SW480 (cell line): Measurements from ENCODE around the gene SLC25A30.
"Not testable (repeated sequence)": the region's sequence is repeated elsewhere in the genome, so short reads cannot be mapped to it uniquely, and the experiment has no call there.

Experiments
- DNase-seq: peaks from one replicate; pipeline ENCODE4 v3.0.0-alpha.2; 2016; ENCODE audit warnings: low spot score

The SLC25A30 gene

GRCh38 chr13:45391926-45392325, 26.2 kb downstream of the SLC25A30 start:
- DNase-seq = no peak

GRCh38 chr13:45391128-45391527, 27.0 kb downstream of the SLC25A30 start:
- not testable (repeated sequence) for DNase-seq

- DNase-seq = not testable (repeated sequence)
Measured at GRCh38 chr13:45390348-45390747, 27.8 kb downstream of the SLC25A30 start.

- DNase-seq = no peak
Measured at GRCh38 chr13:45388664-45389063, 29.5 kb downstream of the SLC25A30 start.

GRCh38 chr13:45386892-45387575, 31.1 kb downstream of the SLC25A30 start:
- not testable (repeated sequence) for DNase-seq

GRCh38 chr13:45385907-45386553, 32.1 kb downstream of the SLC25A30 start:
- no peak for DNase-seq

GRCh38 chr13:45385320-45385719, 32.9 kb downstream of the SLC25A30 start:
- DNase-seq = no peak

GRCh38 chr13:45384474-45385174, 33.5 kb downstream of the SLC25A30 start:
- DNase-seq = no peak

GRCh38 chr13:45382739-45383138, 35.4 kb downstream of the SLC25A30 start:
- not testable (repeated sequence) for DNase-seq

GRCh38 chr13:45381196-45381595, 37.0 kb downstream of the SLC25A30 start:
- no peak for DNase-seq

GRCh38 chr13:45380708-45381107, 37.5 kb downstream of the SLC25A30 start:
- DNase-seq = not testable (repeated sequence)

- DNase-seq = not testable (repeated sequence)
Measured at GRCh38 chr13:45379516-45379915, 38.7 kb downstream of the SLC25A30 start.

GRCh38 chr13:45378786-45379185, 39.4 kb downstream of the SLC25A30 start:
- DNase-seq = not testable (repeated sequence)

- not testable (repeated sequence) for DNase-seq
Measured at GRCh38 chr13:45377314-45377713, 40.9 kb downstream of the SLC25A30 start.

GRCh38 chr13:45376651-45377050, 41.5 kb downstream of the SLC25A30 start:
- not testable (repeated sequence) for DNase-seq

GRCh38 chr13:45374917-45375316, 43.3 kb downstream of the SLC25A30 start:
- DNase-seq = no peak

- no peak for DNase-seq
Measured at GRCh38 chr13:45373162-45373547, 45.0 kb downstream of the SLC25A30 start.

GRCh38 chr13:45372189-45373161, 45.7 kb downstream of the SLC25A30 start:
- no peak for DNase-seq

- peak; percentile 81 for DNase-seq
Measured at GRCh38 chr13:45370922-45371406, 47.2 kb downstream of the SLC25A30 start.

GRCh38 chr13:45369116-45369515, 49.1 kb downstream of the SLC25A30 start:
- DNase-seq = no peak

GRCh38 chr13:45368571-45368970, 49.6 kb downstream of the SLC25A30 start:
- DNase-seq = no peak

- DNase-seq = no peak
Measured at GRCh38 chr13:45368005-45368404, 50.2 kb downstream of the SLC25A30 start.
